HepG2 (cell line): ENCODE data around the gene HOXA13. TPM values are rescaled to one million over a fixed set of nuclear protein-coding genes. Genes with fewer than 3 reads are reported as not detected.

Experiments
- ATAC-seq: fragments of 200-7000 bp; cut with Tn5 transposase; 3 replicates; pipeline ENCODE4 v1.9.1; 2020; ENCODE audit warnings: mild to moderate bottlenecking, moderate library complexity
- BruUV-seq: library from RNA; stranded (reverse); fragments of 400-500 nt; replicated peaks from 2 replicates; lab custom pipeline; 2021; lab: Mats Ljungman, UMichigan
- CTCF ChIA-PET: fragments of 300-600 bp; formaldehyde crosslinking; extraction: SDS; loops from one replicate; lab custom pipeline; 2021; ENCODE audit warnings: low total read pairs, inconsistent platforms, low intra/inter-chr PET ratio; lab: Yijun Ruan, JAX
- POLR2A ChIA-PET: fragments of 350-600 bp; sonication (Branson Sonifier 250); formaldehyde crosslinking; loops from one replicate; lab custom pipeline; 2020; ENCODE audit warnings: antibody characterized with exemption, inconsistent platforms; lab: Yijun Ruan, JAX
- DNase-seq: peaks from one replicate; pipeline ENCODE4 v3.0.0-alpha.2; 2015; ENCODE audit warnings: low spot score
- FAIRE-seq: peaks from 3 replicates; lab custom pipeline; 2011; peaks lifted over from hg19 to GRCh38; lab: Jason Lieb, UNC
- H2AFZ ChIP-seq: one replicate; pipeline ENCODE4 v1.6.1; 2011; ENCODE audit warnings: low read length, inconsistent platforms
- H3K27ac ChIP-seq: fragments of 300-600 bp; 3 replicates; pipeline ENCODE4 v1.8.0; 2011; ENCODE audit warnings: mixed run types, mild to moderate bottlenecking, mixed read lengths, low read length, inconsistent platforms; ENCODE audit not compliant: insufficient read depth; ENCODE audit errors: extremely low read length
- H3K27me3 ChIP-seq, 2 experiments: fragments of 200-600 bp in 1 of 2; 2 replicates in 1 of 2; 3 replicates in 1 of 2; pipeline versions ENCODE4 v1.6.0 to v1.8.0; 2011; ENCODE audit warnings: low read length in 2 of 2, mild to moderate bottlenecking in 2 of 2, moderate library complexity in 2 of 2, inconsistent platforms in 1 of 2; ENCODE audit not compliant: insufficient read depth in 2 of 2, control insufficient read depth in 1 of 2
- H3K36me3 ChIP-seq, 2 experiments: fragments of 200-600 bp in 1 of 2; replicated peaks in 1 of 2; 2 replicates in 1 of 2; 3 replicates in 1 of 2; pipeline versions ENCODE4 v1.5.1 to v1.8.0; 2011; ENCODE audit warnings: low read length in 2 of 2, inconsistent platforms in 1 of 2; ENCODE audit not compliant: insufficient read depth in 2 of 2, control insufficient read depth in 1 of 2
- H3K4me1 ChIP-seq: 2 replicates; pipeline ENCODE4 v1.5.1; 2012; ENCODE audit warnings: low read length, inconsistent platforms; ENCODE audit not compliant: insufficient read depth
- H3K4me2 ChIP-seq: 2 replicates; pipeline ENCODE4 v1.6.0; 2011; ENCODE audit warnings: low read depth, low read length, inconsistent platforms
- H3K4me3 ChIP-seq, 3 experiments: fragments of 200-600 bp in 1 of 3; sonication (generic), shearing (Covaris generic) in 1 of 3; replicated peaks in 1 of 3; 2 replicates each; pipeline ENCODE4 v1.5.1; 2011 to 2016; ENCODE audit warnings: low read length in 3 of 3, inconsistent platforms in 2 of 3, low read depth in 2 of 3, mild to moderate bottlenecking in 2 of 3, control low read depth in 1 of 3, mixed read lengths in 1 of 3; ENCODE audit not compliant: insufficient read depth in 1 of 3
- H3K79me2 ChIP-seq: one replicate; pipeline ENCODE4 v1.6.1; 2011; ENCODE audit warnings: low read length, inconsistent platforms; ENCODE audit not compliant: insufficient read depth
- H3K9ac ChIP-seq: 2 replicates; pipeline ENCODE4 v1.6.0; 2011; ENCODE audit warnings: mild to moderate bottlenecking, low read depth, low read length, inconsistent platforms; ENCODE audit not compliant: insufficient read depth
- H3K9me3 ChIP-seq: 2 replicates; pipeline ENCODE4 v1.5.1; 2012; ENCODE audit warnings: mild to moderate bottlenecking, low read length
- H4K20me1 ChIP-seq: 2 replicates; pipeline ENCODE4 v1.6.0; 2011; ENCODE audit warnings: inconsistent platforms, mild to moderate bottlenecking, low read length, moderate library complexity; ENCODE audit not compliant: insufficient read depth
- ATRX ChIP-seq: sonication (generic); formaldehyde crosslinking; IDR thresholded peaks from 2 replicates; pipeline ENCODE4 v1.4.0; 2020; ENCODE audit warnings: missing genetic modification reagents, borderline replicate concordance
- NR2F6 ChIP-seq, 2 experiments: IDR thresholded peaks; 2 replicates each; pipeline ENCODE4 v1.6.1; 2016; ENCODE audit warnings: antibody characterized with exemption in 1 of 2, mild to moderate bottlenecking in 1 of 2
- PATZ1 ChIP-seq: sonication (generic); formaldehyde crosslinking; IDR thresholded peaks from 2 replicates; pipeline ENCODE4 v1.4.0; 2020; ENCODE audit warnings: missing genetic modification reagents
- ZBTB34 ChIP-seq: sonication (generic); formaldehyde crosslinking; IDR thresholded peaks from 2 replicates; pipeline ENCODE4 v1.8.0; 2022; ENCODE audit warnings: mild to moderate bottlenecking, missing genetic modification reagents
- ZNF567 ChIP-seq: sonication (generic); formaldehyde crosslinking; IDR thresholded peaks from 2 replicates; pipeline ENCODE4 v1.8.1; 2023; ENCODE audit warnings: mild to moderate bottlenecking, missing genetic modification reagents, borderline replicate concordance
- WGBS: methylation state at CpG from one replicate; pipeline ENCODE4 v1.1.6; 2017; ENCODE audit warnings: low lambda C conversion rate; 5-methylcytosine and 5-hydroxymethylcytosine counted together
- in situ Hi-C: cut with HindIII; loops from 2 replicates; pipeline ENCODE4 v1.10.0; 2017; ENCODE audit warnings: low pct_unique_long_range_greater_than_20kb; ENCODE audit not compliant: extremely low pct_ligation_motif_present
- intact Hi-C: fragments of 100-400 bp; cut with micrococcal nuclease; formaldehyde crosslinking; loops from one replicate; pipeline ENCODE4 v1.10.0; 2022; ENCODE audit not compliant: unreplicated experiment
- polyA plus RNA-seq, 8 experiments: library from polyadenylated mRNA; depleted of rRNA in 3 of 8; stranded (reverse) in 7 of 8; unstranded in 1 of 8; fragments of >200 nt; fragmentation: Illumina TruSeq in 4 of 8; extraction: Trizol in 4 of 8; gene quantifications; 2 replicates each; pipeline versions ENCODE4 v1.2.1 to v1.2.3, GENCODE V29; 2011 to 2016; ENCODE audit warnings: low read depth in 4 of 8, missing spikeins in 1 of 8, mixed read lengths in 1 of 8; ENCODE audit not compliant: insufficient read depth in 1 of 8
- total RNA-seq, 5 experiments: library from RNA; depleted of rRNA; stranded (reverse); fragments of >200 nt; fragmentation: Illumina TruSeq; extraction: Trizol; gene quantifications; 2 replicates each; pipeline ENCODE4 v1.2.3, GENCODE V29; 2016; ENCODE audit warnings: low read depth in 1 of 5
- TF ChIP-seq, protein P1 (sequence below): fragments of 450-650 bp; IDR thresholded peaks from 2 replicates; pipeline ENCODE4 v1.6.1; 2017; ENCODE audit warnings: mild to moderate bottlenecking

Gene HOXA13
- total and polyA plus RNA-seq, 2 of the 13 experiments (the other 11 are each of a cell fraction or from before 2014, with no cell fraction given) = 0.01 to 0.04 TPM

- TF ChIP-seq, protein P1, sequence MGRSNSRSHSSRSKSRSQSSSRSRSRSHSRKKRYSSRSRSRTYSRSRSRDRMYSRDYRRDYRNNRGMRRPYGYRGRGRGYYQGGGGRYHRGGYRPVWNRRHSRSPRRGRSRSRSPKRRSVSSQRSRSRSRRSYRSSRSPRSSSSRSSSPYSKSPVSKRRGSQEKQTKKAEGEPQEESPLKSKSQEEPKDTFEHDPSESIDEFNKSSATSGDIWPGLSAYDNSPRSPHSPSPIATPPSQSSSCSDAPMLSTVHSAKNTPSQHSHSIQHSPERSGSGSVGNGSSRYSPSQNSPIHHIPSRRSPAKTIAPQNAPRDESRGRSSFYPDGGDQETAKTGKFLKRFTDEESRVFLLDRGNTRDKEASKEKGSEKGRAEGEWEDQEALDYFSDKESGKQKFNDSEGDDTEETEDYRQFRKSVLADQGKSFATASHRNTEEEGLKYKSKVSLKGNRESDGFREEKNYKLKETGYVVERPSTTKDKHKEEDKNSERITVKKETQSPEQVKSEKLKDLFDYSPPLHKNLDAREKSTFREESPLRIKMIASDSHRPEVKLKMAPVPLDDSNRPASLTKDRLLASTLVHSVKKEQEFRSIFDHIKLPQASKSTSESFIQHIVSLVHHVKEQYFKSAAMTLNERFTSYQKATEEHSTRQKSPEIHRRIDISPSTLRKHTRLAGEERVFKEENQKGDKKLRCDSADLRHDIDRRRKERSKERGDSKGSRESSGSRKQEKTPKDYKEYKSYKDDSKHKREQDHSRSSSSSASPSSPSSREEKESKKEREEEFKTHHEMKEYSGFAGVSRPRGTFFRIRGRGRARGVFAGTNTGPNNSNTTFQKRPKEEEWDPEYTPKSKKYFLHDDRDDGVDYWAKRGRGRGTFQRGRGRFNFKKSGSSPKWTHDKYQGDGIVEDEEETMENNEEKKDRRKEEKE = no peak
- TF ChIP-seq, all 625 proteins: peak for 10
Measured at GRCh38 chr7:27171325-27171636, 28.6 kb downstream of the HOXA13 start (continued).

DNA sequence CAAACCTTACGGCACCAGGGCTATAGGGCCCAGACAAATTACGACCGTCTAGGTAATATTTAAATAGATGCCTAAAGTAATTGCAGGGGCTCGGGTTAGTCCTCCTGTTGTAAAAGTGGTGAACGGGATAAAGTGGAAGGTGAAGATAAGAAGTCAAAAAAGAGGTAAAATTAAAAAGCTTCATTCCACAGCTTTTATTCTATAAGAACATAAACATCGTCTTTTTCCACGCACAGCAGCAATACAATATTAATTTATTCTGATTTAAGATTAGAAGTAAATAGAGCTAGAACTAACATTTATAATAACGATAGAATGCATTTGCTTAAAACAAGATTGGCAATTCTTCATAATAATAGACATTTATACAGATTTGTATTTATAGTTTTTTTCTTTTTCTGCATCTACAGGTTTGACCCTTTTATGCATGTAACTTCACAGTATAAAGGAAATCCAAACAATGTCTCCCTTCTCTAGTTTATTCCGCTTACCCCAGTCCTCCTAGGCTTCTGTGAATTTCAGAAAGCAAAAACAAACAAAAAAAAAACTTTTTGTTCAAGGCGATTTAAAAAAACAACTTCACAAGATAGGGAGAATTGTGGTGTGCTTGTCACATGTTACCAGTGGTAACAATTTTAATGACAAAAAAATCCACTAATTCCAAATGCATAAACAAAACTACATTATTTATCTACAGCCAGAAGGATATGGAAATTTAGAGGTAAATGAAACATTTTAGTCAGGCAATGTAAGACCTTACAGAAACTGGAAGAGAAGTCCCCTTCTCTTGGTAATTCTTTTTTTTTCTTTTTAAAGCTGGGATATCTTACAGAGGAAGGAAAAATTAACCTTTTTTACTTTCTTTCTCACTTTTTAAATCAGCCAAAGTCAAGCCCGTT lies 29.2 kb downstream of the HOXA13 start:
- Histone ChIP-seq H3K79me2 (no peaks in the 10 kb centered on the region), H3K36me3 (no peaks in the 10 kb centered on the region), H2AFZ (no peak overlapping the region), H4K20me1 (no peaks in the 10 kb centered on the region), H3K4me1 (peaks cover 18% of the 10 kb centered on the region), H3K4me3 (no peak overlapping the region), H3K9me3 (no peaks in the 10 kb centered on the region), H3K4me2 (peak overlapping the region; percentile 41), H3K27me3 (peaks cover 0 to 56% of the 10 kb centered on the region in 2 experiments), H3K9ac (no peak overlapping the region), H3K27ac (no peak overlapping the region)
- WGBS = 73% methylated on average over 11 of the region's 11 CpGs
- ChIA-PET CTCF (no interaction called here), POLR2A (no interaction called here)
- BruUV-seq = no TSS peak
- intact Hi-C loops = no loop called here
- FAIRE-seq (peak; percentile 59), ATAC-seq (no peak), DNase-seq (no peak)
- in situ Hi-C loops = loop anchor here (25.0 kb wide), 1 partner anchor 1083 kb away; no protein-coding TSS in a partner anchor
- TF ChIP-seq ATRX (CRISPR knock-in tag) (no peak), NR2F6 (IDR thresholded peaks at IDR 0.05) (no peak), NR2F6 (CRISPR knock-in tag; IDR thresholded peaks at IDR 0.05) (no peak), PATZ1 (CRISPR knock-in tag) (no peak), ZBTB34 (CRISPR knock-in tag) (no peak), ZNF567 (CRISPR knock-in tag) (no peak)
